HL-60 (cell line): ENCODE results near the gene LPCAT2.

ENCODE experiments used
- POLR2AphosphoS5 ChIP-seq: IDR thresholded peaks from 2 replicates; pipeline ENCODE4 v1.6.1; 2012; ENCODE audit warnings: low read depth
- TF ChIP-seq, protein P1 (sequence below): IDR thresholded peaks from one replicate; pipeline ENCODE4 v1.5.1; 2011; ENCODE audit warnings: low read length, control low read depth, inconsistent platforms; ENCODE audit not compliant: insufficient read depth

GRCh38 chr16:55561319-55561848 is 52.5 kb downstream of the LPCAT2 start:
- TF ChIP-seq, protein P1, sequence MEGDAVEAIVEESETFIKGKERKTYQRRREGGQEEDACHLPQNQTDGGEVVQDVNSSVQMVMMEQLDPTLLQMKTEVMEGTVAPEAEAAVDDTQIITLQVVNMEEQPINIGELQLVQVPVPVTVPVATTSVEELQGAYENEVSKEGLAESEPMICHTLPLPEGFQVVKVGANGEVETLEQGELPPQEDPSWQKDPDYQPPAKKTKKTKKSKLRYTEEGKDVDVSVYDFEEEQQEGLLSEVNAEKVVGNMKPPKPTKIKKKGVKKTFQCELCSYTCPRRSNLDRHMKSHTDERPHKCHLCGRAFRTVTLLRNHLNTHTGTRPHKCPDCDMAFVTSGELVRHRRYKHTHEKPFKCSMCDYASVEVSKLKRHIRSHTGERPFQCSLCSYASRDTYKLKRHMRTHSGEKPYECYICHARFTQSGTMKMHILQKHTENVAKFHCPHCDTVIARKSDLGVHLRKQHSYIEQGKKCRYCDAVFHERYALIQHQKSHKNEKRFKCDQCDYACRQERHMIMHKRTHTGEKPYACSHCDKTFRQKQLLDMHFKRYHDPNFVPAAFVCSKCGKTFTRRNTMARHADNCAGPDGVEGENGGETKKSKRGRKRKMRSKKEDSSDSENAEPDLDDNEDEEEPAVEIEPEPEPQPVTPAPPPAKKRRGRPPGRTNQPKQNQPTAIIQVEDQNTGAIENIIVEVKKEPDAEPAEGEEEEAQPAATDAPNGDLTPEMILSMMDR = no peak
- no peak for TF ChIP-seq POLR2AphosphoS5
